Activated CD4-positive, alpha-beta T cell treated with anti-CD3 and anti-CD28 coated beads, Interleukin-2, Interleukin-6, amounts not matched to agents 100 ng/mL and 50 ng/mL, durations not matched to agents 16 hours and 8 hours (primary cell): ENCODE data around the gene ZNF678.
"Not testable (repeated sequence)": the region's sequence is repeated elsewhere in the genome, so short reads cannot be mapped to it uniquely, and the experiment has no call there.

Experiments used
- DNase-seq: peaks from one replicate; pipeline ENCODE4 v3.0.0-alpha.2; 2020

ZNF678 gene

GRCh38 chr1:227556288-227556687 is 7.1 kb upstream of the ZNF678 start:
- DNase-seq: no peak

- DNase-seq: no peak
Observed at GRCh38 chr1:227557962-227558725, 5.2 kb upstream of the ZNF678 start.

GRCh38 chr1:227558732-227559262 is 4.6 kb upstream of the ZNF678 start:
- no peak for DNase-seq

GRCh38 chr1:227559499-227559898 is 3.9 kb upstream of the ZNF678 start:
- no peak for DNase-seq

- no peak for DNase-seq
Observed at GRCh38 chr1:227559926-227560325, 3.4 kb upstream of the ZNF678 start.

GRCh38 chr1:227560393-227561173 is 2.8 kb upstream of the ZNF678 start:
- no peak for DNase-seq

- no peak for DNase-seq
Observed at GRCh38 chr1:227561241-227561907, 2.0 kb upstream of the ZNF678 start.

GRCh38 chr1:227562037-227562436 is 1.3 kb upstream of the ZNF678 start:
- DNase-seq: no peak

- no peak for DNase-seq
Observed at GRCh38 chr1:227562933-227563323, 428 bp upstream of the ZNF678 start.

- DNase-seq: no peak
Observed at GRCh38 chr1:227567256-227567655, 3.9 kb downstream of the ZNF678 start.

GRCh38 chr1:227568593-227568992 is 5.2 kb downstream of the ZNF678 start:
- DNase-seq: no peak

GRCh38 chr1:227572752-227573151 is 9.4 kb downstream of the ZNF678 start:
- DNase-seq: no peak

- no peak for DNase-seq
Observed at GRCh38 chr1:227574926-227575325, 11.6 kb downstream of the ZNF678 start.

GRCh38 chr1:227576189-227576588 is 12.8 kb downstream of the ZNF678 start:
- DNase-seq: no peak

- DNase-seq: no peak
Observed at GRCh38 chr1:227577500-227577899, 14.1 kb downstream of the ZNF678 start.

GRCh38 chr1:227583354-227583753 is 20.0 kb downstream of the ZNF678 start:
- DNase-seq: no peak

GRCh38 chr1:227586733-227587132 is 23.4 kb downstream of the ZNF678 start:
- DNase-seq: no peak

GRCh38 chr1:227587968-227588367 is 24.6 kb downstream of the ZNF678 start:
- no peak for DNase-seq

- DNase-seq: not testable (repeated sequence)
Observed at GRCh38 chr1:227588769-227589168, 25.4 kb downstream of the ZNF678 start.

- not testable (repeated sequence) for DNase-seq
Observed at GRCh38 chr1:227589777-227590176, 26.4 kb downstream of the ZNF678 start.

GRCh38 chr1:227596222-227596621 is 32.9 kb downstream of the ZNF678 start:
- DNase-seq: not testable (repeated sequence)

GRCh38 chr1:227603327-227603726 is 40.0 kb downstream of the ZNF678 start:
- no peak for DNase-seq

- no peak for DNase-seq
Observed at GRCh38 chr1:227604446-227604845, 41.1 kb downstream of the ZNF678 start.
